ENCODE data around the gene NLRP3.
"Not testable (repeated sequence)": the region's sequence is repeated elsewhere in the genome, so short reads cannot be mapped to it uniquely, and the experiment has no call there.

NLRP3 gene

DNA sequence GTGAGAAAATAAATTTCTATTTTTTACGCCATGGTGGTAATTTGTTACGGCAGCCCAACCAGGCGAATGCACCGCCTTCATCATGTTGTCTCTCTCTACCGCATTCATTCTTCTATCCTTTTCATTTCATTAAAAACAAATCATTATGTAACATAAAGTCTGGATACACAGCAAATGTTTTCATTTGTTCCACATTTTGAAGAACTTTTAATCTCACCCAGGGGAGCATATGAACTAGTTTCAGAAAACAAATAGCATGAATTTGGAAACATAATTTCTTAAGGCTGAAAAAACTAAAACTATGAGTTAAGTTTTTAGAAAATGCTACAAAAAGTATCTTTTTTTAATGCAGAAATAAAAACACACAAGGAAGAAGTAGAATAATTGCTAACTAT is 53.2 kb downstream of the NLRP3 start:
- DNase-seq (ENCODE audit: low spot score), result no peak

GRCh38 chr1:247470942-247471429 is 55.0 kb downstream of the NLRP3 start:
- not testable (repeated sequence) for DNase-seq (ENCODE audit: low spot score)

GRCh38 chr1:247471445-247472016 is 55.6 kb downstream of the NLRP3 start:
- no peak for DNase-seq (ENCODE audit: low spot score)

GRCh38 chr1:247472035-247472434 is 56.1 kb downstream of the NLRP3 start:
- no peak for DNase-seq (ENCODE audit: low spot score)

DNA sequence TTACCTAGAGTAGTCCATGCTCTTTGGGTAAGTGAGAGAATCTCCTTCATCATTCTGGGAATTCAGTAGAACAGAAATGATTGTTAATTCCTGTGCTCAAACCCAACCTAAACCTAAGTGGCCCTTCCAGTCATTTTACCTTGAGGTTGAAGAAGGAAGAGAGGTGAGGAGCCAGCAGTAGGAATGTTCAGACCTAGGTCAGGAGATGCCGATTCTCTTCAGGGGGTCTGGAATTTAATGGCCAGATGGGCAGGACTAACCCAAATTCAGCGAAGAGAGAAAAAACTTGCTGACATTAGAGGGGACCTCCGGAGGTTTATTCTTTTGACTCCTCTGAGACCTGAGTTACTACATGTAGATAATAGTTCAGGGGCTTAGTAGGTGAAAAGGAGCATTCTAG is 58.4 kb downstream of the NLRP3 start:
- no peak for DNase-seq (ENCODE audit: low spot score)

DNA sequence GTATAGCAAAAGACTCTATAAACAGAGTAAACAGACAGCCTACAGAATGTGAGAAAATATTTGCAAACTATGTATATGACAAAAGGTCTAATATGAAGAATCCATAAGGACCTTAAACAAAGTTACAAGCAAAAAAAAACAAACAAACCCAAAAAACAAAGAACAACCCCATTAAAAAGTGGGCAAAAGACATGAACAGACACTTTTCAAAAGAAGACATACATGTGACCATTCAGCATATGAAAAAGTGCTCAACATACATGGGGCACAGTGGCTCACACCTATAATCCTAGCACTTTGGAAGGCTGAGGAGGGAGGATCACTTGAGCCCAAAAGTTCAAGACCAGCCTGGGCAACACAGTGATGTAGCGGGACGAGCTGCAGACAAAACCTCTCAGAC is 59.8 kb downstream of the NLRP3 start:
- no peak for DNase-seq (ENCODE audit: low spot score)

- not testable (repeated sequence) for DNase-seq (ENCODE audit: low spot score)
Measured at GRCh38 chr1:247476328-247477058, 60.5 kb downstream of the NLRP3 start.

- no peak for DNase-seq (ENCODE audit: low spot score)
Measured at GRCh38 chr1:247482747-247483146, 66.8 kb downstream of the NLRP3 start.

DNA sequence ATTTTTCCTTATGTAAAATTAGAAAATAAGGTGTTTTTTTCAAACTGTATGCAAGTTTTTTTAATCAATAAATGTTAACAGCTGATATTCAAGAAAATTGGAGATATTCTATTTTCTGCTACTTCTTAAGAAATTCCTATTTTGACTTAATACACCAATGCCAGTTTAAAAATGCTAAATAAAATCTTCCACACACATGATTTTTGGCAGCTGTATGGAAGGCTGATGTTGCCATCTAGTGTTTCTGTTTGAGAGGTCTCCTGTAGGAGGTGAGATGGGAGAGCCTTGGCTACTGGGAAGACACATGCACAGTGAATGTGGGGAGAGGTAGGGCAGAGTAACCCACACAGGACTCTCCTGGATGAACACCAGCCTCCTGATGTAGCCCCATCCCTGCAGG is 71.1 kb downstream of the NLRP3 start:
- peak; percentile 29 for DNase-seq (ENCODE audit: low spot score)

GRCh38 chr1:247491328-247491727 is 75.4 kb downstream of the NLRP3 start:
- no peak for DNase-seq (ENCODE audit: low spot score)

DNA sequence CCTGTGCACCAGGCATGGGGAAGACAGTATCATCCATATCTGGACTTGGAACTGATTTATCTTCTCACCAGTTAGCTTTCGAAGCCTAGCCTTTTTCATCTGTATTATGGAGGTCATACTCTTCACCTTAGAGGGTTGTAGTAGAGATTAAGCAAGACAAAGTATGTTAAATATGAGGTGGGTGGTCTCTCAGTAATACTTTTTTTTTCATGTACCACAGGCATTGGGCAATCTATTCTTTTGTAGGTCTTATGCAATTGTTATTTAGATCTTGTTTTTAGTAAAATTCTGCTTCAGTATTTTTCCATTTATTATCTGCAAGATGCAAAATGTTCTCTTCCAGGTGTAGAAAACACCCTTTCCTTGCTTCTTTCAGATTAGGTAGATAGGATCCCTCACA is 77.1 kb downstream of the NLRP3 start:
- no peak for DNase-seq (ENCODE audit: low spot score)

GRCh38 chr1:247494767-247495166 is 78.8 kb downstream of the NLRP3 start:
- no peak for DNase-seq (ENCODE audit: low spot score)

DNA sequence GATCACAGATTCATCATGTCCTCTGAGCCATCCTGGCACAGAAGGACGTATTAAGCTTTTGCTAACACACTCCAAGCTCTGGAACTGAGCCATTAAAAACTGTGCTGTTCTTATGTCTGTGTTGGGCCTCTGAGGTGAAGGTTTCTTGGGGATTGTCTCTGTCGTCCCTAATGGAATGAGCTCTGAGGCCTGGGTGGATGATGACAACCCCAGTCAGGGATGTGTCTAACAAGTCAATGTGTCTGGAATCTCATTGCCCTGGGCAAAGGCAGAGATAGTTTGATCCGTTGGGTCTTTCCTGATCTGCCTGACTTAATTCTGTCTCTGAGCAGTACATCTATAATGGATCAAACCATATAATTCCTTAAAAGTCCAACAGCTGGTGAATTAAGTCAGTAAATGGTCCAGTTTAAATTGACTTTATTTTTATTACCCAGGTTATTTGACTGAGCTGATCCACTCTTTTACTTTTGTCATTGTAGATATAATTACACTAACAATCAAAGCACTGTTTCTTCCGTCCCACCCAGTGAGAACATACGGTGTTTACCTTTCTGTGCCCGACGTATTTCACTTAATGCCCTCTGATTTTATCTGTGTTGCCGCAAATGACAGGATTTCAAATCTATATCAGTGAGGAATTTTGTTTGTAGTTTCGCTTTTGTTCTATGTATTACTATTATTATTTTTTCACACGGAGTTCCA is 80.8 kb downstream of the NLRP3 start:
- no peak for DNase-seq (ENCODE audit: low spot score)

Data from AG08396 (cell line).